Sigmoid colon (tissue), 4 donors: Measurements from ENCODE around the gene SMTNL2.

Experiments used
- EP300 ChIP-seq, 4 donors: sonication (generic); formaldehyde crosslinking; IDR thresholded peaks; one replicate each; pipeline ENCODE4 v1.6.1; 2017; ENCODE audit warnings: antibody characterized with exemption in 4 of 4
- POLR2A ChIP-seq, 2 donors: fragments of 450-650 bp; IDR thresholded peaks; one replicate each; pipeline ENCODE4 v1.6.1; 2016; ENCODE audit warnings: antibody characterized with exemption in 2 of 2, mild to moderate bottlenecking in 2 of 2, moderate library complexity in 2 of 2
- POLR2AphosphoS5 ChIP-seq, 4 donors: sonication (generic); formaldehyde crosslinking; IDR thresholded peaks; one replicate each; pipeline ENCODE4 v1.6.1; 2017; ENCODE audit warnings: antibody characterized with exemption in 4 of 4
- TF ChIP-seq, protein P1 (sequence below), 4 experiments: fragments of 450-650 bp in 3 of 4; fragments of 200-600 bp in 1 of 4; IDR thresholded peaks; one replicate each; pipeline ENCODE4 v1.5.1; 2016 to 2019; ENCODE audit warnings: antibody characterized with exemption in 4 of 4, mild to moderate bottlenecking in 3 of 4, moderate library complexity in 2 of 4

DNA sequence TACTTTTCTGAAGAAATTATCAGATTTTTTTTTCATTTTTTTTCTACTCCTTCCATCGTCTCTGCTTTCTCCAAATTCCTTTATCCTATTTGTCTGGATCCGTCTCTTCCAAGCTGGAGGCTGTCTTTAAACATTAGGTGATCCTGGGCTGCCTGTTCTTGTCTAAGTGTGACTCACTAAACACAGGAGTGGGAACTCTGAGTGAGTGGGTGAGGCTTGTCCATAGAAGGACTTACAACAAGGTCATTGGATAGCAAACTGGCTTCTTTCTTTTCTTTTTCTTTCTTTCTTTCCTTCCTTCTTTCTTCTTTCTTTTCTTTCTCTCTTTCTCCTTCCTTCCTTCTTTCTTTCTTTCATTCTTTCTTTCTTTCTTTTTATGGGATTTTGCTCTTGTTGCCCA lies 38.9 kb downstream of the SMTNL2 start:
- TF ChIP-seq, protein P1, sequence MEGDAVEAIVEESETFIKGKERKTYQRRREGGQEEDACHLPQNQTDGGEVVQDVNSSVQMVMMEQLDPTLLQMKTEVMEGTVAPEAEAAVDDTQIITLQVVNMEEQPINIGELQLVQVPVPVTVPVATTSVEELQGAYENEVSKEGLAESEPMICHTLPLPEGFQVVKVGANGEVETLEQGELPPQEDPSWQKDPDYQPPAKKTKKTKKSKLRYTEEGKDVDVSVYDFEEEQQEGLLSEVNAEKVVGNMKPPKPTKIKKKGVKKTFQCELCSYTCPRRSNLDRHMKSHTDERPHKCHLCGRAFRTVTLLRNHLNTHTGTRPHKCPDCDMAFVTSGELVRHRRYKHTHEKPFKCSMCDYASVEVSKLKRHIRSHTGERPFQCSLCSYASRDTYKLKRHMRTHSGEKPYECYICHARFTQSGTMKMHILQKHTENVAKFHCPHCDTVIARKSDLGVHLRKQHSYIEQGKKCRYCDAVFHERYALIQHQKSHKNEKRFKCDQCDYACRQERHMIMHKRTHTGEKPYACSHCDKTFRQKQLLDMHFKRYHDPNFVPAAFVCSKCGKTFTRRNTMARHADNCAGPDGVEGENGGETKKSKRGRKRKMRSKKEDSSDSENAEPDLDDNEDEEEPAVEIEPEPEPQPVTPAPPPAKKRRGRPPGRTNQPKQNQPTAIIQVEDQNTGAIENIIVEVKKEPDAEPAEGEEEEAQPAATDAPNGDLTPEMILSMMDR (IDR thresholded peaks at IDR 0.05), result no peak
- TF ChIP-seq POLR2A (IDR thresholded peaks at IDR 0.05) (no peak), POLR2AphosphoS5 (IDR thresholded peaks at IDR 0.05) (no peak), EP300 (IDR thresholded peaks at IDR 0.05) (no peak)
